ENCODE data around the gene WBP1L. TPM values are rescaled to one million over a fixed set of nuclear protein-coding genes. Genes with fewer than 3 reads are reported as not detected.

WBP1L gene
- total RNA-seq, 3 donors from 2014 or later (not counting 1 experiment from before 2014, with no cell fraction given): 34.6 to 48.4 (median 47.9) TPM

DNA sequence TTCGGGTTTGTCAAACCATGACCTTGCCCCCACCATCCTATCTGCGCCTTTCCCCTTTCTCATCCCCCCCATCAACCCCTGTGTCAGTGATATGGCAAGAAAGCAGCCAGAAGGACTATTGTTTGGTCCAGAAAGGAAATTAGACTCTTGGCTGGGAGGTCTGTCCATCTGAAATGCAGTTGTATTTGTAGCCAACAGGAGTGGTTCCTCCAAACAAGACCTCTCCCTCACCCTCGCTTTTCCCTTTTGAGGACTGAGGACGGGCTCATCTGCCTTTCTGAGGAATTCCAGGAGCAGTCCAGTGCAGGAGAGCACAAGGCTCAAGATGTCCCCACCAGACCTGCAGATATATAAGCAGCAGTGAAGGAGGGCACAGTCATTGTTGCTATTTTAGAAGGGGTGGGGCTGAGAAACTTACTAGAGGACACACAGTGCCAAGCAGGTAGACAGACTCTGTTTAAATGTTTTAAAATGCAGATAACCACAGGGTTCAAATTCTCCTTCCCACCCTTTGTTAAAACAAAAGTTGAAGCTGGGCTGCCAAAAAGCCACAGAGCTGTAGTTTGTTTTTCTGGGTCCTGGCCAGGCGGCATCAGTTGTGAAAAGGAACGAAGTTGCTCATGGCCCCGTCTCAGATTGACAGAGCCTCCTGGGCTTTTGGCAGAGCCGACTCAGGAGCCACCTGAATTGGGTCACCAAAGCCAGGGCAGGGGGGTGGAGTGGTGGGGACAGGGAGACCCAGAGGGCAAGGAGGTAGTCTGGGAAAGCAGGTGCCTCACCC lies 56.1 kb downstream of the WBP1L start:
- no peak for DNase-seq
- peak overlapping the region in 1 of 2 donors; percentile 75 for H3K27ac Mint-ChIP-seq

DNA sequence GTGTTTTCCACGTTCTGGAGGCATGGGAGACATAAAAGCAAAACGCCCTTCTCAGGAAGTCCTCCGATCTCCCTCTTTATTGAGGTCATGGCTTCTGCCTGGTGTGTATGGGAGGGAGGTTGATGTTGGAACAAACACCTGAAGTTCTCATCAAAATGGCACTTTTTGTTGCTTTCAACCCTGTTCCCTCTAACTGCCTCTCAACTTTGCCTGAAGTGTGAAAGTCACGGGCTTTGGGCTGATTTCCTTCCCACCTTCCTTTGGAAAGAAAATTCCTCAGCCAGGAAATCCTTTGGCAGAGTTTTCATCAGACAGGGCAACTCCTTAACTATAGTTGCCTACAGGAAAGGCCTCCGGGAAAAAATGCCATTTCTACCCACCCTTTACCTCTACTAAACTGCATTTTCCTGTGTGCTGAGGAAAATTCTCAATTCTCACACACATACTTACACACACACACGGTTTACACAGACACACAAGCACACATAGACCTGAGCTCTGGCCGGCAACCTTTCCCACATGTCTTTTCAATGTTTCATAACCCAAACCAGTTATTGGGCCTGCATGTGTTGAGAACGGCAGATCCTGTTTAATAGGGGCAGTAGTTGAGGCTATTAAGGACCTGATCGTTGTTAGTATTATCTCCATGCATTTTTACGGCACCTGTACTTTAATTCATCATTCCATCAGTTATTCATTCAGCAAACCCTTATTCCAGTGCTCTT lies 57.0 kb downstream of the WBP1L start:
- Histone ChIP-seq H3K4me3 (ENCODE audit: low read length) (no peak overlapping the region), H3K27ac (ENCODE audit: low read length) (no peak overlapping the region), H3K27me3 (ENCODE audit: control insufficient read depth, insufficient read depth, low read length) (no peaks in the 10 kb centered on the region), H3K9me3 (ENCODE audit: control insufficient read depth, insufficient read depth, low read length) (no peaks in the 10 kb centered on the region), H3K36me3 (ENCODE audit: control insufficient read depth, insufficient read depth, low read length) (peaks cover 37% of the 10 kb centered on the region), H3K4me1 (ENCODE audit: control insufficient read depth, insufficient read depth, low read length) (peaks cover 41% of the 10 kb centered on the region)
- Mint-ChIP-seq H3K4me1 (peaks cover 51 to 55% of the 10 kb centered on the region in 2 donors), H3K27ac (peak overlapping the region; percentile 56 to 75), H3K9me3 (no peaks in the 10 kb centered on the region), H3K27me3 (ENCODE audit: low read depth in 2 of 2) (no peaks in the 10 kb centered on the region), H3K36me3 (no peaks in the 10 kb centered on the region), H3K4me3 (no peak overlapping the region)
- ATAC-seq (no peak), DNase-seq (no peak)
- intact Hi-C loops (cut with micrococcal nuclease): no loop called here
- TF ChIP-seq, protein P1, sequence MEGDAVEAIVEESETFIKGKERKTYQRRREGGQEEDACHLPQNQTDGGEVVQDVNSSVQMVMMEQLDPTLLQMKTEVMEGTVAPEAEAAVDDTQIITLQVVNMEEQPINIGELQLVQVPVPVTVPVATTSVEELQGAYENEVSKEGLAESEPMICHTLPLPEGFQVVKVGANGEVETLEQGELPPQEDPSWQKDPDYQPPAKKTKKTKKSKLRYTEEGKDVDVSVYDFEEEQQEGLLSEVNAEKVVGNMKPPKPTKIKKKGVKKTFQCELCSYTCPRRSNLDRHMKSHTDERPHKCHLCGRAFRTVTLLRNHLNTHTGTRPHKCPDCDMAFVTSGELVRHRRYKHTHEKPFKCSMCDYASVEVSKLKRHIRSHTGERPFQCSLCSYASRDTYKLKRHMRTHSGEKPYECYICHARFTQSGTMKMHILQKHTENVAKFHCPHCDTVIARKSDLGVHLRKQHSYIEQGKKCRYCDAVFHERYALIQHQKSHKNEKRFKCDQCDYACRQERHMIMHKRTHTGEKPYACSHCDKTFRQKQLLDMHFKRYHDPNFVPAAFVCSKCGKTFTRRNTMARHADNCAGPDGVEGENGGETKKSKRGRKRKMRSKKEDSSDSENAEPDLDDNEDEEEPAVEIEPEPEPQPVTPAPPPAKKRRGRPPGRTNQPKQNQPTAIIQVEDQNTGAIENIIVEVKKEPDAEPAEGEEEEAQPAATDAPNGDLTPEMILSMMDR (IDR thresholded peaks at IDR 0.05): no peak
- WGBS (ENCODE audit: insufficient coverage): 91% methylated on average over 9 of the region's 10 CpGs

More for the DNA sequence above, 56.1 kb downstream of the WBP1L start:
- no peak overlapping the region for H3K4me3 ChIP-seq (ENCODE audit: low read length)
- H3K4me3 Mint-ChIP-seq: no peak overlapping the region
- H3K9me3 Mint-ChIP-seq: no peaks in the 10 kb centered on the region
- no peaks in the 10 kb centered on the region for H3K27me3 Mint-ChIP-seq (ENCODE audit: low read depth in 2 of 2)
- TF ChIP-seq, protein P1 (IDR thresholded peaks at IDR 0.05): no peak
- H3K9me3 ChIP-seq (ENCODE audit: control insufficient read depth, insufficient read depth, low read length): no peaks in the 10 kb centered on the region
- peaks cover 59 to 61% of the 10 kb centered on the region in 2 donors for H3K4me1 Mint-ChIP-seq
- no peaks in the 10 kb centered on the region for H3K36me3 Mint-ChIP-seq
- no peaks in the 10 kb centered on the region for H3K27me3 ChIP-seq (ENCODE audit: control insufficient read depth, insufficient read depth, low read length)
- H3K4me1 ChIP-seq (ENCODE audit: control insufficient read depth, insufficient read depth, low read length): peaks cover 47% of the 10 kb centered on the region
- WGBS (ENCODE audit: insufficient coverage): 90% methylated on average over 8 of the region's 8 CpGs
- intact Hi-C loops (cut with micrococcal nuclease): no loop called here
- H3K36me3 ChIP-seq (ENCODE audit: control insufficient read depth, insufficient read depth, low read length): peaks cover 37% of the 10 kb centered on the region
- no peak for ATAC-seq
- no peak overlapping the region for H3K27ac ChIP-seq (ENCODE audit: low read length)

DNA sequence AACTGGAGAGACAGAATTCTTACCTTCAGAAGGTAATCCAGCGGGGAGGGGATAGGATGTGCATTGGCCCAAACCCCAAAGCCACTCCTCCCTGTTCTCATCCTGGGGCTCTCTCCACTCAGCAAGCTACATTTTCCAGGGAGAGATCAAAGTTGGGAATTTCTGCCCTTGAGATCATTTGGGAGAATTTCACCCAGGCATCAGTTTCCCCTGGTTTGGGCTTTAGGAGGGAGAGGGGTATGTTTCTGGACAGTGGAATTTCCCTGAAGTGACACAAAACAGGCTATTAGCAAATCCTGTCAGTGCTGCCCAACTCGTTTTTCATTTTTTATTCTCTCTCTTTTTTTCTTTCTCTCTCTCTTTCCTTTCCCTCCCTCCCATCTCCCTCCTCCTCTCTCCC lies 57.7 kb downstream of the WBP1L start:
- intact Hi-C loops (cut with micrococcal nuclease): no loop called here
- Histone ChIP-seq H3K27ac (ENCODE audit: low read length) (no peak overlapping the region), H3K27me3 (ENCODE audit: control insufficient read depth, insufficient read depth, low read length) (no peaks in the 10 kb centered on the region), H3K4me3 (ENCODE audit: low read length) (no peak overlapping the region), H3K36me3 (ENCODE audit: control insufficient read depth, insufficient read depth, low read length) (peaks cover 39% of the 10 kb centered on the region), H3K9me3 (ENCODE audit: control insufficient read depth, insufficient read depth, low read length) (no peaks in the 10 kb centered on the region), H3K4me1 (ENCODE audit: control insufficient read depth, insufficient read depth, low read length) (peaks cover 33% of the 10 kb centered on the region)
- no peaks in the 10 kb centered on the region for H3K27me3 Mint-ChIP-seq (ENCODE audit: low read depth in 2 of 2)
- H3K9me3 Mint-ChIP-seq: no peaks in the 10 kb centered on the region
- no peaks in the 10 kb centered on the region for H3K36me3 Mint-ChIP-seq
- H3K4me3 Mint-ChIP-seq: no peak overlapping the region
- ATAC-seq (no peak), DNase-seq (no peak)
- TF ChIP-seq, protein P1 (IDR thresholded peaks at IDR 0.05): no peak
- WGBS (ENCODE audit: insufficient coverage): 75% methylated on average over 2 of the region's 2 CpGs
- H3K27ac Mint-ChIP-seq: peak overlapping the region; percentile 56 to 80
- peaks cover 45 to 48% of the 10 kb centered on the region in 2 donors for H3K4me1 Mint-ChIP-seq

All from natural killer cell (primary cell).